ENCODE results near the gene MGAT5B. TPM values are rescaled to one million over a fixed set of nuclear protein-coding genes. Genes with fewer than 3 reads are reported as not detected.

Gene MGAT5B
- total RNA-seq, 3 donors from 2014 or later: 0.17 to 0.65 (median 0.44) TPM

- DNase-seq (peak in 1 of 3 donors; percentile 21), ATAC-seq (no peak)
- Histone ChIP-seq H3K4me3 (no peak overlapping the region), H3K9me3 (no peaks in the 10 kb centered on the region), H3K36me3 (ENCODE audit: low read depth) (no peaks in the 10 kb centered on the region), H3K4me1 (ENCODE audit: low read depth) (no peaks in the 10 kb centered on the region)
- no peak for TF ChIP-seq CTCF (IDR thresholded peaks at IDR 0.05)
- intact Hi-C loops (cut with DNase I, micrococcal nuclease): no loop called here
These were observed 118.2 kb downstream of the MGAT5B start for GRCh38 chr17:76986365-76986764.

GRCh38 chr17:76987486-76988093 lies 119.4 kb downstream of the MGAT5B start:
- no peaks in the 10 kb centered on the region for H3K9me3 ChIP-seq
- peak in 1 of 3 donors; percentile 5 for DNase-seq
- no peak for TF ChIP-seq CTCF (IDR thresholded peaks at IDR 0.05)
- no peaks in the 10 kb centered on the region for H3K36me3 ChIP-seq (ENCODE audit: low read depth)
- ATAC-seq: no peak
- intact Hi-C loops (cut with DNase I, micrococcal nuclease): no loop called here
- no peaks in the 10 kb centered on the region for H3K4me1 ChIP-seq (ENCODE audit: low read depth)
- no peak overlapping the region for H3K4me3 ChIP-seq

- DNase-seq (no peak), ATAC-seq (no peak)
- Histone ChIP-seq H3K4me3 (no peak overlapping the region), H3K9me3 (no peaks in the 10 kb centered on the region), H3K4me1 (ENCODE audit: low read depth) (no peaks in the 10 kb centered on the region), H3K36me3 (ENCODE audit: low read depth) (no peaks in the 10 kb centered on the region)
- intact Hi-C loops (cut with DNase I, micrococcal nuclease): no loop called here
- TF ChIP-seq CTCF (IDR thresholded peaks at IDR 0.05): no peak
These were observed 120.6 kb downstream of the MGAT5B start for GRCh38 chr17:76988796-76989195.

GRCh38 chr17:76989519-76989918 lies 121.3 kb downstream of the MGAT5B start:
- Histone ChIP-seq H3K36me3 (ENCODE audit: low read depth) (no peaks in the 10 kb centered on the region), H3K9me3 (no peaks in the 10 kb centered on the region), H3K4me1 (ENCODE audit: low read depth) (no peaks in the 10 kb centered on the region), H3K4me3 (no peak overlapping the region)
- DNase-seq (no peak), ATAC-seq (no peak)
- intact Hi-C loops (cut with DNase I, micrococcal nuclease): no loop called here
- TF ChIP-seq CTCF (IDR thresholded peaks at IDR 0.05): no peak

- H3K4me3 ChIP-seq: no peak overlapping the region
- H3K9me3 ChIP-seq: no peaks in the 10 kb centered on the region
- DNase-seq: no peak
- no peak for ATAC-seq
- intact Hi-C loops (cut with DNase I, micrococcal nuclease): no loop called here
- no peaks in the 10 kb centered on the region for H3K4me1 ChIP-seq (ENCODE audit: low read depth)
- H3K36me3 ChIP-seq (ENCODE audit: low read depth): no peaks in the 10 kb centered on the region
- TF ChIP-seq CTCF (IDR thresholded peaks at IDR 0.05): no peak
These were observed 124.7 kb downstream of the MGAT5B start for GRCh38 chr17:76992891-76993290.

- intact Hi-C loops (cut with DNase I, micrococcal nuclease): no loop called here
- no peak overlapping the region for H3K4me3 ChIP-seq
- ATAC-seq (no peak), DNase-seq (no peak)
- no peaks in the 10 kb centered on the region for H3K4me1 ChIP-seq (ENCODE audit: low read depth)
- no peaks in the 10 kb centered on the region for H3K36me3 ChIP-seq (ENCODE audit: low read depth)
- TF ChIP-seq CTCF (IDR thresholded peaks at IDR 0.05): no peak
- H3K9me3 ChIP-seq: no peaks in the 10 kb centered on the region
These were observed 125.4 kb downstream of the MGAT5B start for GRCh38 chr17:76993651-76994050.
